Left cardiac atrium (tissue), 4 donors: ENCODE results near the gene PLCH1. TPM values are rescaled to one million over a fixed set of nuclear protein-coding genes. Genes with fewer than 3 reads are reported as not detected.
A peak's percentile ranks its signal among the peaks of the same experiment; 100 is the strongest.

Experiments used
- ATAC-seq, 2 donors: fragments of 200-7000 bp; cut with Tn5 transposase; one replicate each; pipeline ENCODE4 v1.9.1; 2020; ENCODE audit warnings: mild to moderate bottlenecking in 2 of 2, moderate library complexity in 2 of 2
- DNase-seq: peaks from one replicate; pipeline ENCODE4 v3.0.0-alpha.2; 2020
- intact Hi-C, 2 donors: fragments of 100-400 bp; cut with DNase I; formaldehyde crosslinking; loops; one replicate each; pipeline versions ENCODE4 v1.14.1 to v1.15.1; 2022 to 2023
- total RNA-seq, 2 donors: library from RNA; stranded (reverse); fragmentation: NEBNext Ultra II Directional; extraction: Animal tissue kit (Norgen Biotek cat#: 25700); gene quantifications; one replicate each; pipeline ENCODE4 v1.2.1, GENCODE V29; 2021
- donor health status: DM: no; HTN: yes; CAD: no.
- donor health status: DM: no; HTN: yes; CAD: no; lungs with severe emphysema.
- donor health status: DM: yes; HTN: yes; CAD: no.
- donor health status: Dilated cardiomyopathy.

Gene PLCH1
- total RNA-seq, 2 donors from 2014 or later: 0.39 to 1.3 TPM

DNA sequence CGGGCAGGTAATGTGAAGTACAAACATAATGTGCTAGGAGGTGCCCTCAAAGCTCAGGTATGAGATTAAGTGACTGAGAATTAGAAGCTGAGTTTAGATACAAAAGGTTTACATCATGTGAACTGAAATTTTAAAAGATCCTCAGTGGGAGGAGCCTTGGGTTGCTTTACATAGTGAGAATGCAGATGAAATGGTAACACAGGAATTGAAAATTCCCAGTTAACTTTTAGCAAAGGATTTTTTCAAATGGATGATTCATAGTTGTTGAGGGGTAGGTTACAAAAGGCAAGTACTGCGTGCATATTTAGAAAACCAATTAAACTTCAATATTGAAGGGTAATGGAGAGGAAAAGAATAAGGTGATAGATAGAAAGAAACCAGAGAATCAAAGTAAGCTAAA lies 157.3 kb downstream of the PLCH1 start:
- DNase-seq (no peak), ATAC-seq (no peak)
- intact Hi-C loops: no loop called here

DNA sequence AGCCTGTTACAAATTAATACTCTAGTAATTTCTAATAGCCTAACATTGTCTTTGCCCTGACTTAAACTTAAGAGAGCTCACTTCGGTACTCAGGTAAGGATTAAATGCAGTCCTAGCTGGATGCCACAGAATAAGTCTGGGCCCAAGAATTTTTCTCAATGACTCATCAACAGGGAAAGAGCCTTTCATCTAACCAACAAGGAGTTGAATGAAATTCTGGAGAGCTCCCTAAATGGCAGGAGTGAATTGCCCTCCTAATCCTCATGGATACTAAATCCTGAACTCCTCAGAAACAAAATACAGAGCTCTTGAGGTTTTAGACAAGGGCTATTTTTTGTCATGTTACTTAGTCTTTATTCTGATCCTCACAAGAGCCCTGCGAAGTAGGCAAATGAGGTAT lies 159.5 kb downstream of the PLCH1 start:
- ATAC-seq: no peak
- intact Hi-C loops: no loop called here

DNA sequence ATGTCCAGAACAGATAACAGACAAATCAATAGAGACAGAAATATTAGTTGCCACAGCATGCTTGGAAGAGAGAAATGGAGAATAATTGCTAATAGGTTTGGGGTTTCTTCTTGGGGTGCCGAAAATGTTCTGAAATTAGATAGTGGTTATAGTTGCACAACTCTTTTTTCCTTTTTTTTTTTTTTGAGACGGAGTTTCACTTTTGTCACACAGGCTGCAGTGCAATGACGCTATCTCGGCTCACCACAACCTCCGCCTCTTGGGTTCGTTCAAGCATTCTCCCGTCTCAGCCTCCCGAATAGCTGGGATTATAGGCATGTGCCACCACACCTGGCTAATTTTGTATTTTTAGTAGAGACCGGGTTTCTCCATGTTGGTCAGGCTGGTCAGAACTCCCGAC lies 163.3 kb downstream of the PLCH1 start:
- DNase-seq: no peak
- intact Hi-C loops: no loop called here
- ATAC-seq: no peak

More for the DNA sequence above, 159.5 kb downstream of the PLCH1 start:
- DNase-seq: no peak

DNA sequence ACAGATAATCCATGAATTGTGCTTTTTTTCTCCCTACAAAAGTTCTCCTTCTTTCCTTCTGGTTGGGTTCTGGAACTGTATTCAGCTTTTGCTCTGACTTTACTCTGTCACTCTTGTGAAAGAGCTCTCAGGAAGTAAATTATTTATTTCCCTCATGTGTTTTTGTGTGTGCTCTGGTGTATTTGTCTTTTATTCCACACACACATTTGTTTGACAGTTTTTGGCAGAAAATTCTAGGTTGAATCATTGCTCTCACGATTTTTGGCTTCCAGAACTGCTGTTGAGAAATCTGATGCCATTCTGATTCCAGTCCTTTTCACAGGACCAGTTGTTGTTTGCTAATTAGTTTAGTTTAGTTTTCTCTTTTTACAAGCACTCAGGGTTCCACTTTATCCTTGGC lies 172.8 kb downstream of the PLCH1 start:
- DNase-seq: no peak
- ATAC-seq: peak; percentile 36 to 53
- intact Hi-C loops: no loop called here

DNA sequence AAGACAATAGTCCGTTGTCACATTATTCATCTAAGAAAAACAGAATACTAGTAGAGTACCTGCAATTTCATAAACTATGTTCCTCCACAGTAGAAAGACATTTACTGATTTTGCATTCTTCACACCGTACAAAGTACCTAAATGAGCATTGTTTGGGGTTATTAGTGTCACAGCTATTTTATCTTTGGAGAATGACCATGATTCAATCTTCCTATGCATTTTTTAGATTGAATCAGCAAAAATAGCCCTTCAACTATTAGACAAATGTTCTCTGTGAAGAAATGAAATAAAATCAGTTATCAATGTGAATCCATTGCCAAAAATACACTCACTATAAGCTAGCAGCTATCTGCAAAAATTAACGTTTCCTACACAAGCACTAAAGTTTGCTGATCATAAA lies 176.6 kb downstream of the PLCH1 start:
- DNase-seq (no peak), ATAC-seq (no peak)
- intact Hi-C loops: no loop called here

DNA sequence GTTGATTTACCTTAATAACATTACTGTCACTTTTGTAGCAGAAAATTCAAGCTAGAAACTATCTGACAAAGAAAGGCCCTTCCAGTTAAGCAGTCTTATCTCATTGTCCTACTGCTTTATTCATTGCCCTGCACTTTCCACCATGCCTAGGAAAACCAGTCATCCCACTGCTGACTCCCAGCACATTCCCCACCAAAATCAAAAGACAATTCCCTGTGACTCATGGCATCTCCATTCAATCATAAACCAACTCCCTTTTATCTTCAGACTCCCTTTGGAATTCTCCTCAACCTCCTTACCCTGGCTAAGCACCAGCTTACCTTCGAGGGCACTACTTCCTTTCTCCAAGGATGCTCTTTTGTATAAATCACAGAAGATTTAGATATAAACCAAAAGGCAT lies 184.3 kb downstream of the PLCH1 start:
- intact Hi-C loops: no loop called here
- DNase-seq: no peak
- ATAC-seq: no peak

DNA sequence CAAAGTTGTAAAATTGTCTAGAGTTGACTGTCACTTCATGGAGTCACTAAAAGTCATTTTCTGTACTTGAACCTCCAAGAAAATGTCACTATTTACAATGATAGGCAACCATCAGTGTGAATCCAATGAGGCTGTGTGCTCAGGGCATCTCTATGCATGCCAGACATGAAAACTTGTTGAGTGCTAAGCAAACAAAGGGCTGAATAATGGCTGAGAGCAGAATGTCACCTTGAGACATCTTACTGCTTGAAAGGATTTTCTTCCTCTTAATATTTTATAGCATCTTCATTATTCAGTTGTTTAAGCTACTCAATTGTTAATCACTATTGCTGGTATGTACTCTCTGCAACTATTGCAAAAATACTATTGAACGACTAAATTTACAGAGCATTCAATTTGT lies 184.7 kb downstream of the PLCH1 start:
- ATAC-seq: no peak
- DNase-seq: no peak
- intact Hi-C loops: no loop called here

DNA sequence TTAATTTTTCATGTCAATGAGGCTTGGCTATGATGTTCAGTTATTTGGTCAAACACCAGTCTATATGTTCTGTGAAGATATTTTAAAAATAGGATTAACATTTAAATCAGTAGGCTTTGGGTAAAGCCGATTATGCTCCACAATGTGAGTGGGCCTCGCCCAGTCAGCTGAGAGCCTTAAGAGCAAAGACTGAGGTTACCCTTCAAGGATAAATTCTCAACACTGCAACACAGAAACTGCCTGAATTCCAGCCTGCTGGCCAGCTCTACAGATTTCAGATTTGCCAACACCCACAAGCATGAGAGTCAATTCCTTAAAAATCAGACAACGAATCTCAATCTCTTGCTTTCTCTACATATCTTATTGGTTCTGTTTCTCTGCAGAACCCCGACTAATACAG lies 188.3 kb downstream of the PLCH1 start:
- no peak for DNase-seq
- ATAC-seq: no peak
- intact Hi-C loops: no loop called here

DNA sequence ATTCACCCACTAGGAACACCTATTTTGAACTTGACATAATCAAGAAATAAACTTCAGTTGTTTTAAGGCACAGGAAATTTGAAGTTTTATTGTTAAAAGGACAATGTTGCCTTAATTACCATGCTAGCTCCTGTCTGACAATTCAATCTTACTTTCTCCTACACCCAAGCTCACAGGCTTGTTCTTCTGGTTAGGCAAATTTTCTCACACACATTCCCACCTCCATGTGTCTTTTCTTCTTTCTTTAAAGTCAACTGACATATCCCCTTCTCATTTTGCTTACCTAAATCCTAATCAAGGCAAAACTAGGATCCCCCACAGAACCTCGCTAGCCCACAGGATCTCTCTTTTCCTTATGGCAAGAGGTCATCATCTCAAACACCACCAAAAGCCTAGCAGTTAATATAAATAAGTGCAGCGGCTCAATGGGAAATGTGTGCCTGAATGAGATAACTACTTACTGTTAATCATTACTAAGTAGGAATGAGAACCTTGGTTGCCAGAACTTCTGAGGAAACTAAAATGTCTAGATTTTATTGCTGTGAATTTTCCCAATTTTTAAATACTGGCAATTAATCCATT lies 189.3 kb downstream of the PLCH1 start:
- intact Hi-C loops: no loop called here
- ATAC-seq: no peak
- no peak for DNase-seq

DNA sequence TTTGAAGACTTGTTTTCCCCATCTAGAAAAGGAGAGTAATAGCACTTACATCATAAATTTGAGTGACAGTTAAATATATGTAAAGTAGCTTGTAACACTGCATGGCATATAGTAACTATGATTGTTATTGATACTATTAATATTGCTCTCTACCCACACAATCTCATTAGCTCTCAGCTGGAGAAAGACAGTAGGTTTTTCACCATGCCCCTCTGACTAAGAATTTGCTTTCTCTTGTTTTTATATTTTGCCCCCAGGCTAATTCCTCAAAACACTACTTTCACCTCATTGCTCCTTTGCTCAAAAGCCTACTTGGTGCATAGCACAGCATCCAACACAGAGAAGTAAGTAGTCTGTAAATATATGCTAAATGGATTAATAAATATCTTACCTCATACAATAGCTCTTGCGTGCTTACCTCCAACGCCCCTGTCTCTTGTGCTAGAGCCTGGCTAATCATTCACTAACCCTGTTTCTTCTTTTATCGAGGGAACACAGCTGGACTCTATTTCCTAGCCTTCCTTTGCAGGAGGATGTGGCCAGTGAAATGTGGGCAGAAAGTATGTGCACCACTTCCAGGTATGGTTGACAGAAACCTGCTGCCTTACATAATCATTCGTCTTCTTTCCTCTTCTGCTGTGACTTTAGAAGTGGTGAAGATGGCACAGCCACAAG lies 190.0 kb downstream of the PLCH1 start:
- intact Hi-C loops: no loop called here
- no peak for ATAC-seq
- no peak for DNase-seq

DNA sequence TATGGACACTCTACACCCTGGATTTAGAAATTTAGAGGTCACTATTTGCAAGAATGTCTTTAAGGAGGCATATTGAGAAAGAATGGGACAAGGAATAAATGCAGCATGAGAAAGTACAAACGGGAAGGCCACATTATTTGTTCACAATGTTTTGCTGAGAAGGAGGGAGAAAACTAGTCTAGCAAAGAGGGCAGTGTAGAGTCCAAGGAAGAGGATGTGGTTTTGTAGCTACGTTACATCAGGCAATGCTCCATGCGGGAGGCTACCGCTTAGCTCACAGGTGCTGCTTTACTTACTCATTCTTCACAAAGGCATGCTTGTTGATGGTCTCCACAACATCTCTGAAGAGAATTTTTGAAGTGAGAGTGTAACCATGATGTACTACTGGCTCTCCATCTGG lies 191.1 kb downstream of the PLCH1 start:
- ATAC-seq: no peak
- intact Hi-C loops: no loop called here
- DNase-seq: no peak

DNA sequence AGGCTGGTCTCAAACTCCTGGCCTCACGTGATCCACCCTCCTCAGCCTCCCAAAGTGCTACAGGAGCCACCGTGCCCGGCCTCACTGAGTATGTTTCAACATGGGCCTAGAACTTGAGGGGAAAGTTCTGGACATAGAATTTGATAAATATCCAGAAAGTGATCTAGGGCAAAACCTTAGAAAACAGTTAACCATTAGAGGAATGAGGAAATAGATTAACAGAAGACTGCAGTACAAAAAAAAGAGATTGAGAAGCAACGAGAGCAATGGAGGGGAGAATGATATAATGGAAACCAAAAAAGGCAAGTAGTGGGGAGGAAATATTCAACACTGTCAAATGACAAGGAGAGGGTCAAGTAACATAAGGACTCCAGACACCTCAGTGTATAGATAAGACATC lies 191.5 kb downstream of the PLCH1 start:
- no peak for ATAC-seq
- intact Hi-C loops: no loop called here
- no peak for DNase-seq

DNA sequence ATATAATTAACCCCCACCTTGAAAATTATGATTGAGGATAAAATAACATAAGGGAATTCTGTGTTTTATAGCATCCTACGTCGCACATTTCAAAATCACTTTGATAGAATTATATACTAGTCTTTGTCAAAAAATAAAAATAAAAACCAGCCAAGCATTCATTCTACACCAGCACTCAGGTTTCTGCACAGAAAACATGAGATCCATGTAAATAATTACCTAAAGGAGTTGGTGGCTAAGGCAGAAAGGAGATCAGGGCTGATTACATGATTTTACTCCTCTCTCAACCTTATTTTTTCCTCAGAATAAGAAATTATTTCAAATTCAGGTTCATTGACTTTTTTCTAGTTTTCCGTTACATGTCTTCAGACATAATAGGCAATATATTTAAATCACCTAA lies 194.5 kb downstream of the PLCH1 start:
- intact Hi-C loops: no loop called here
- ATAC-seq (no peak), DNase-seq (no peak)

DNA sequence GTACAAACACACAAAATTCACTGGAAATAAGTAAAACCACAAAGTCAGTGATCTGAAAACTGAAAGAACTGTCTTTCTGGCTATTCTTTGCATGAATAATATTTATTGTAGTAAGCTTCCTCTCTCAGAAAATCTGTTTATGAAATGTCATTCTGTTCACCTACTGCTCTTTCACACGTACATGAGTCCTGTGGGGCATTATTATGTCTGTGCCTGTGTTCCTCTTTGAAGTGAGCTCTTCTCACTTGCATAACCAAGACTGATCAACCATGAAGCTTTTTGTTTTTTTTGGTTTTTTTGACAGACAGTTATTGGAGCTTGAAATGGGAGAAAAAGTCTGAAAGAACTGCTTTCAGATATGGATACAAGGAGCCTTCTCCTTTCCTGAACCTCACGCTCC lies 195.8 kb downstream of the PLCH1 start:
- intact Hi-C loops: no loop called here
- no peak for ATAC-seq

DNA sequence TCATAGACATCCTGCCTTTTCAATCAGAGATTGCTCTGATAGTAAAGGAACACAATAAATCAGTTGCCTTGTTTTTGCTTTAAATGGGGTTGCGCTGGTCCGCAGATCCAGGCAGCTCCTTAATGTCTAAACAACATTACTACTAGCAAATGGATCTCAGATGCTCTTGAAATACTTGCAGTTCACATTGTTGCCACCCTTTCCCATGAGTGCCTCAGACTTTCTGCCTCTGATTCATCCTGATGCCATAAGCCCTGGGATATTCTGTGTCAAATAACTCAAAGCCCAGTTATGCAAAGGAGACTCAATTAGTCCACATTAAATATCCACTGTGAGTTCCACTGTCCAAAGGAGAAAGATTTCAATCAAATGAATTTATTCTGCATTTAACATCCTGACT lies 196.7 kb downstream of the PLCH1 start:
- ATAC-seq: no peak
- DNase-seq: no peak
- intact Hi-C loops: no loop called here

More for the DNA sequence above, 195.8 kb downstream of the PLCH1 start:
- DNase-seq: no peak

DNA sequence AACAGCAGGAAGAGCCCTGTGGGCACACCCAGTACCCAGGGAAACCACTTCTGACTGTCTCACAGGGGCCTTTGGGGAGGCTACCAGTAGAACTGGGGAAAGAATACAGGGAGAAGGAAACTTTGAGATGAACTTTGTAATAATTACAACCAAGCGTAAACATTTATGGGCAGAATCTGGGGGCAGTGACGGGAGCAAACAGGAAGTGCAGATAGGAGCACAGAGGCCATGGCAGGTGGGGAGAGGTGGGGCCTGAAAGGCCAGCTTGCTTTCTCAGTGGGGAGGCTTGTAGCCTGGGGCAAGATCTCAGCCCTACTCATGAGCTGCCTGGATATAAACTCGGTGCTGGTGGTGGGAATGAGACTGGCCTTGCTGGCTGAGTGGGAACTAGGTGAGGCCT lies 209.8 kb downstream of the PLCH1 start:
- ATAC-seq: no peak
- intact Hi-C loops: no loop called here
- no peak for DNase-seq

DNA sequence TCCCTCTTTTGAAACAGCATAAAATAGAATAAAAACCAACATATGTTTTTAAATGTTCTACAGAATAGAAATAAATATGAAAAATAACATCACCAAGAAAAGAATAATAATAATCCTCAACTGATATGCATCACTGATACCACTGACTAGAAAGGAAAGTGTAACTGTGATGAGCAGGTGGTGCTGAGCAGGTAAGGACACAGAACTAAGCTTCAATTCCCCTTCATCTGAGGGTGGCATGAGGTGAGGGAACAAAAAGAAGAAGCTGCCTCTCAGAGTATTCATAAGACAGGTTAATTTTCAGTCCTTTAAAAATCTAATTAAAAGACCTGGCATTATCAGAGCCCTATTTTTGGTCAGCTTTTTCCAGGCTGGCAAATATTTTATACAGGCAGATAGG lies 216.3 kb downstream of the PLCH1 start:
- ATAC-seq (no peak), DNase-seq (no peak)
- intact Hi-C loops: no loop called here

DNA sequence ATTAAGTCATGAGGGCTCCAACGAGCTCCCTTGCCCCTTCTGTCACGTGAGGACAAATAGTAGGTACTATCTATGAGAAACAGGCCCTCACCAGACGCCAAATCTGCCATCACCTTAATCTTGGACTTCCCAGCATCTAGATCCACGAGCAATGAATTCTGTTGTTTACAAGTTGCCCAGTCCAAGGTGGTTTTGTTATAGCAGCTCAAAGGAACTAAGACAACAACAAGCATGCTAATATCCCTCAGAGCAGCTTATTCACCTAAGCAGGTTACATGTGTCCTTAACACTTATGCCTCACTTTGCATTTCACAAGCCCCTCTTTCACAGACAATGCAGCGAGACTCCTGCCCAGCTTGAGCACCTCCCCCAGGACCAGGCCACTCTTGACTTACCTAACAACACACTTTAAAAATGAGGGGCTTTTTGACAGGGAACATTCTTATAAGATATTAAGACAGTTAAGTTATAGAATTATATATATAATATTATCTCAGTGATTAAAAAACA lies 219.5 kb downstream of the PLCH1 start:
- ATAC-seq (no peak), DNase-seq (no peak)
- intact Hi-C loops: no loop called here

DNA sequence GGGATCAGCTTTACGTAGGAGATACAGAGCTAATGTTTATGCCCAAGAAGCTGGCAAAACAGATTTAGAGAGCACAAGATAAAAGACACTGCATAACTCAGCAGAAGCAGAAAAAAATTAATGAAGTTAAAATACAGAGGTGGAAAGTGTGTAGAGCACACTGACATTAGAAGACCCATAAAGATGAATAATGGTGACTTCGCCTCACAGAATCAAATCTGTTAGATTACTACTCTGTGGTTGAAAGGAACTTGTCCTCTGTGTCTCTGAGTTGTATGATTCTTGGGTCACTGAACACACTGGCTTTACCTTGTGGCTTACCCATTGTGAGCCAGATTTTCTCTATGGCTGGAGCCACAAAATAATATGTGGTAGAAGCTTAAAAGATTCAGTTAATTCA lies 224.4 kb downstream of the PLCH1 start:
- ATAC-seq (no peak), DNase-seq (no peak)
- intact Hi-C loops: no loop called here

DNA sequence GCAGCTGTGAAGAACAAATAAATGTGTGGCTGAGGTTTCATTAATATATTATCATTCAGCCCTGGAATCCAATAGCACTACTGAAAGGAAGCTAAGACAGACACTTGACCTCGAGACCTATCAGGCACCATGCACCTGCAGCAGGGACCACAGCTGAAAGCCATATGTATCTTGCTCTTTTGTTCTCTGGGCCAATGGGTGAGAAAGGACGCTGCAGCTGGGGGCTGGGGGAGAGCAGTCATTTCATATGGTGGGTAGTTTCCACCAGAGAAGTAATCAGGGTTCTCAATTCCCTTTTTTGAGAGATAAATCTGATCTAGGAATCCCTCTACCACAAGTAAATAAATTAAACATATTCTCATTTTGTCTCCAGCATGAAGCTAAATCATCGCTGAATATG lies 225.8 kb downstream of the PLCH1 start:
- intact Hi-C loops: no loop called here
- no peak for ATAC-seq
- DNase-seq: no peak

DNA sequence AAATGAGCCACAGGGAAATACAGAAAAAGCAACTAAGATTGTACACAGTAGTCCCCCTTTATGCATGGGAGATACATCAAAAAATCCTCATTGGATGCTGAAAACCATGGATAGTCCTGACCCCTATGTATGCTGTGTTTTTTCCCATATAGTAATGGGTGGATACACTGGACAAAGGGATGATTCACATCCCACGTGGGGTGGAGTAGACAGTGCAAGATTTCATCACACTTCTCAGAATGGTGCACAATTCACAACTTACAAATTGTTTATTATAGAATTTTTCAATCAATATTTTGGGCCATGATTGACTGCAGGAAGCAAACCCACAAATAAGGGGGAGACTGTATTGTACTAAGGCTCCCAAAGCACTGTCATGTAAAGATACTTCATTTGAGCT lies 227.0 kb downstream of the PLCH1 start:
- DNase-seq (no peak), ATAC-seq (no peak)
- intact Hi-C loops: no loop called here
